PC-9 (cell line): ENCODE measurements around the gene DEXI. TPM values are rescaled to one million over a fixed set of nuclear protein-coding genes. Genes with fewer than 3 reads are reported as not detected.

Experiments
- BruUV-seq: library from RNA; stranded (reverse); fragments of 400-500 nt; replicated peaks from 2 replicates; lab custom pipeline; 2021; lab: Mats Ljungman, UMichigan
- CTCF ChIA-PET: fragments of 300-600 bp; sonication (Branson Sonifier 250); formaldehyde crosslinking; loops from one replicate; lab custom pipeline; 2022; ENCODE audit warnings: antibody characterized with exemption; lab: Charles Lee
- POLR2A ChIA-PET: fragments of 300-600 bp; sonication (Branson Sonifier 250); formaldehyde crosslinking; loops from one replicate; lab custom pipeline; 2022; ENCODE audit warnings: antibody characterized with exemption; ENCODE audit not compliant: unreplicated experiment; lab: Charles Lee
- DNase-seq, 2 experiments: peaks; one replicate each; pipeline versions ENCODE4 v3.0.0 to v3.0.0-alpha.2; 2015 to 2022; ENCODE audit warnings: mixed read lengths in 1 of 2
- H2AFZ ChIP-seq: fragments of 200-600 bp; sonication (generic); 2 replicates; pipeline ENCODE4 v1.8.1; 2017; ENCODE audit warnings: antibody characterized with exemption
- H3F3A ChIP-seq: fragments of 200-600 bp; sonication (generic); 2 replicates; pipeline ENCODE4 v1.8.1; 2017; ENCODE audit warnings: antibody characterized with exemption, mild to moderate bottlenecking, low read depth; ENCODE audit not compliant: insufficient read depth
- H3K27ac ChIP-seq: fragments of 200-600 bp; sonication (generic); 2 replicates; pipeline ENCODE4 v1.6.1; 2016; ENCODE audit warnings: mixed run types
- H3K27me3 ChIP-seq: fragments of 200-600 bp; sonication (generic); 2 replicates; pipeline ENCODE4 v1.6.1; 2016; ENCODE audit warnings: low read depth, mixed run types; ENCODE audit not compliant: insufficient read depth
- H3K36me3 ChIP-seq: fragments of 200-600 bp; sonication (generic); 2 replicates; pipeline ENCODE4 v1.6.1; 2016; ENCODE audit warnings: low read depth, mixed run types
- H3K4me1 ChIP-seq: fragments of 200-600 bp; sonication (generic); replicated peaks from 2 replicates; pipeline ENCODE4 v1.6.1; 2016; ENCODE audit warnings: mixed run types; ENCODE audit not compliant: insufficient read depth
- H3K4me2 ChIP-seq: fragments of 200-600 bp; sonication (generic); 2 replicates; pipeline ENCODE4 v1.6.1; 2017; ENCODE audit warnings: mixed run types
- H3K4me3 ChIP-seq: fragments of 200-600 bp; sonication (generic); 2 replicates; pipeline ENCODE4 v1.6.1; 2016; ENCODE audit warnings: mixed run types
- H3K79me2 ChIP-seq: fragments of 200-600 bp; sonication (generic); 2 replicates; pipeline ENCODE4 v1.6.1; 2017; ENCODE audit warnings: low read depth, mixed run types
- H3K9me2 ChIP-seq: fragments of 200-600 bp; sonication (generic); 2 replicates; pipeline ENCODE4 v1.8.1; 2017; ENCODE audit warnings: mild to moderate bottlenecking; ENCODE audit not compliant: insufficient read depth
- H3K9me3 ChIP-seq: fragments of 200-600 bp; sonication (generic); 2 replicates; pipeline ENCODE4 v1.8.1; 2016; ENCODE audit warnings: low read depth; ENCODE audit not compliant: insufficient read depth
- H4K20me1 ChIP-seq: fragments of 200-600 bp; sonication (generic); 2 replicates; pipeline ENCODE4 v1.8.1; 2017; ENCODE audit not compliant: insufficient read depth
- CTCF ChIP-seq: fragments of 200-600 bp; sonication (generic); conservative IDR thresholded peaks from 2 replicates; pipeline ENCODE4 v1.6.1; 2017; ENCODE audit warnings: mixed run types, antibody characterized with exemption, mild to moderate bottlenecking, moderate library complexity
- EZH2 ChIP-seq: fragments of 200-600 bp; sonication (generic); IDR thresholded peaks from 2 replicates; pipeline ENCODE4 v1.8.0; 2017; ENCODE audit warnings: antibody characterized with exemption, low read depth
- intact Hi-C: fragments of 100-400 bp; cut with micrococcal nuclease; formaldehyde crosslinking; loops from one replicate; pipeline ENCODE4 v1.10.0; 2022; ENCODE audit not compliant: unreplicated experiment
- total RNA-seq: library from RNA; stranded (reverse); gene quantifications from 2 replicates; pipeline ENCODE4 v1.2.3, GENCODE V29; 2021

Gene DEXI
- total RNA-seq, 1 experiment from 2014 or later = 33.1 TPM

- H3K4me1 ChIP-seq = peaks cover 59% of the 10 kb centered on the region
- ChIA-PET POLR2A (no interaction called here), CTCF (no interaction called here)
- H3K9me3 ChIP-seq = no peaks in the 10 kb centered on the region
- H3K4me2 ChIP-seq = no peak overlapping the region
- peaks cover 2% of the 10 kb centered on the region; the same call in 1 of the 2 replicates for H3K36me3 ChIP-seq
- no peaks in the 10 kb centered on the region for H4K20me1 ChIP-seq
- no peak overlapping the region for H2AFZ ChIP-seq
- TF ChIP-seq CTCF = 0 out of 2 replicates have a peak, but pooled peaks have one; percentile 5
- no peak for TF ChIP-seq EZH2
- H3F3A ChIP-seq = peaks cover 36% of the 10 kb centered on the region
- no peak for DNase-seq
- BruUV-seq = no TSS peak
- peaks cover 3% of the 10 kb centered on the region; the same call in 1 of the 2 replicates for H3K79me2 ChIP-seq
- no peak overlapping the region for H3K4me3 ChIP-seq
- no peaks in the 10 kb centered on the region for H3K27me3 ChIP-seq
- intact Hi-C loops = no loop called here
- no peaks in the 10 kb centered on the region for H3K9me2 ChIP-seq
- 0 out of 2 replicates have a peak overlapping the region, but pooled peaks have one; percentile 9 for H3K27ac ChIP-seq
Observed at GRCh38 chr16:10988879-10989278, 46.6 kb upstream of the DEXI start.

- POLR2A ChIA-PET = no interaction called here
- no TSS peak for BruUV-seq
- no peak overlapping the region for H2AFZ ChIP-seq
- no peaks in the 10 kb centered on the region for H3K9me2 ChIP-seq
- peaks cover 59% of the 10 kb centered on the region for H3K4me1 ChIP-seq
- H3K27ac ChIP-seq = 0 out of 2 replicates have a peak overlapping the region, but pooled peaks have one; percentile 9
- H3K4me3 ChIP-seq = no peak overlapping the region
- no peaks in the 10 kb centered on the region for H3K27me3 ChIP-seq
- H3K36me3 ChIP-seq = peaks cover 2% of the 10 kb centered on the region; the same call in 1 of the 2 replicates
- H3K4me2 ChIP-seq = no peak overlapping the region
- peaks cover 38% of the 10 kb centered on the region for H3F3A ChIP-seq
- no peaks in the 10 kb centered on the region for H3K9me3 ChIP-seq
- intact Hi-C loops = no loop called here
- TF ChIP-seq CTCF (peak; percentile 75), EZH2 (no peak)
- peak; percentile 33 to 48 for DNase-seq
- no peaks in the 10 kb centered on the region for H3K79me2 ChIP-seq
- CTCF ChIA-PET = no interaction called here
- H4K20me1 ChIP-seq = no peaks in the 10 kb centered on the region
Observed at GRCh38 chr16:10988164-10988803, 46.0 kb upstream of the DEXI start.

GRCh38 chr16:10987361-10988163 is 45.3 kb upstream of the DEXI start:
- no peak for TF ChIP-seq CTCF
- no peak for TF ChIP-seq EZH2
- ChIA-PET CTCF (no interaction called here), POLR2A (no interaction called here)
- DNase-seq = no peak
- peaks cover 59% of the 10 kb centered on the region for H3K4me1 ChIP-seq
- BruUV-seq = no TSS peak
- H3K27ac ChIP-seq = no peak overlapping the region
- no peaks in the 10 kb centered on the region for H3K79me2 ChIP-seq
- H3K9me2 ChIP-seq = no peaks in the 10 kb centered on the region
- no peaks in the 10 kb centered on the region for H3K27me3 ChIP-seq
- H3K36me3 ChIP-seq = peaks cover 2% of the 10 kb centered on the region; the same call in 1 of the 2 replicates
- intact Hi-C loops = no loop called here
- no peak overlapping the region for H2AFZ ChIP-seq
- no peak overlapping the region for H3K4me3 ChIP-seq
- H4K20me1 ChIP-seq = no peaks in the 10 kb centered on the region
- H3F3A ChIP-seq = peaks cover 38% of the 10 kb centered on the region
- H3K9me3 ChIP-seq = no peaks in the 10 kb centered on the region
- H3K4me2 ChIP-seq = no peak overlapping the region
